Breast epithelium (tissue), 4 donors: Measurements from ENCODE around the gene EML2. TPM values are rescaled to one million over a fixed set of nuclear protein-coding genes. Genes with fewer than 3 reads are reported as not detected.

Experiments used
- DNase-seq, 2 donors: peaks; one replicate each; pipeline ENCODE4 v3.0.0-alpha.2; 2019; ENCODE audit warnings: low spot score in 2 of 2
- H3K27ac ChIP-seq, 2 donors: fragments of 200-600 bp; sonication (generic) in 1 of 2; one replicate each; pipeline ENCODE4 v1.5.1; 2016 to 2019; ENCODE audit warnings: mild to moderate bottlenecking in 1 of 2
- H3K27me3 ChIP-seq, 2 donors: fragments of 200-600 bp; sonication (generic) in 1 of 2; one replicate each; pipeline versions ENCODE4 v1.5.1 to v1.6.0; 2017 to 2019; ENCODE audit warnings: control low read depth in 1 of 2, mild to moderate bottlenecking in 1 of 2
- H3K36me3 ChIP-seq: fragments of 200-600 bp; one replicate; pipeline ENCODE4 v1.5.1; 2019
- H3K4me1 ChIP-seq, 2 donors: fragments of 200-600 bp; sonication (generic); one replicate each; pipeline ENCODE4 v1.5.1; 2016 to 2019; ENCODE audit warnings: control low read depth in 1 of 2
- H3K4me3 ChIP-seq, 3 donors: fragments of 200-600 bp; sonication (generic); 1 replicate in 2 of 3; 2 replicates in 1 of 3; pipeline ENCODE4 v1.5.1; 2016 to 2019; ENCODE audit warnings: mild to moderate bottlenecking in 3 of 3, moderate library complexity in 2 of 3
- H3K9me3 ChIP-seq, 2 donors: fragments of 200-600 bp; sonication (generic) in 1 of 2; one replicate each; pipeline ENCODE4 v1.5.1; 2016 to 2019; ENCODE audit warnings: control low read depth in 1 of 2
- POLR2A ChIP-seq: fragments of 450-650 bp; IDR thresholded peaks from one replicate; pipeline ENCODE4 v1.6.1; 2016; ENCODE audit warnings: antibody characterized with exemption, mild to moderate bottlenecking, moderate library complexity
- POLR2AphosphoS5 ChIP-seq, 3 donors: sonication (generic); formaldehyde crosslinking; IDR thresholded peaks; one replicate each; pipeline ENCODE4 v1.6.1; 2017; ENCODE audit warnings: antibody characterized with exemption in 3 of 3
- intact Hi-C: fragments of 100-400 bp; cut with DNase I; formaldehyde crosslinking; loops from one replicate; pipeline ENCODE4 v1.15.1; 2023; ENCODE audit warnings: low total_unique reads
- total RNA-seq, 3 donors: library from RNA; depleted of rRNA; stranded (reverse); fragments of >200 nt; gene quantifications; one replicate each; pipeline ENCODE4 v1.1.0, GENCODE V29; 2016
- TF ChIP-seq, protein P1 (sequence below), 3 donors: fragments of 450-650 bp; IDR thresholded peaks; one replicate each; pipeline ENCODE4 v1.5.1; 2016 to 2017; ENCODE audit warnings: antibody characterized with exemption in 3 of 3, mild to moderate bottlenecking in 3 of 3, moderate library complexity in 3 of 3

The EML2 gene
- total RNA-seq, 3 donors from 2014 or later: 27.7 to 42.0 (median 32.4) TPM

- Histone ChIP-seq H3K4me1 (no peaks in the 10 kb centered on the region), H3K27ac (no peak overlapping the region), H3K9me3 (no peaks in the 10 kb centered on the region), H3K36me3 (no peaks in the 10 kb centered on the region), H3K27me3 (no peaks in the 10 kb centered on the region), H3K4me3 (no peak overlapping the region)
- no peak for TF ChIP-seq POLR2AphosphoS5 (IDR thresholded peaks at IDR 0.05)
- TF ChIP-seq, protein P1, sequence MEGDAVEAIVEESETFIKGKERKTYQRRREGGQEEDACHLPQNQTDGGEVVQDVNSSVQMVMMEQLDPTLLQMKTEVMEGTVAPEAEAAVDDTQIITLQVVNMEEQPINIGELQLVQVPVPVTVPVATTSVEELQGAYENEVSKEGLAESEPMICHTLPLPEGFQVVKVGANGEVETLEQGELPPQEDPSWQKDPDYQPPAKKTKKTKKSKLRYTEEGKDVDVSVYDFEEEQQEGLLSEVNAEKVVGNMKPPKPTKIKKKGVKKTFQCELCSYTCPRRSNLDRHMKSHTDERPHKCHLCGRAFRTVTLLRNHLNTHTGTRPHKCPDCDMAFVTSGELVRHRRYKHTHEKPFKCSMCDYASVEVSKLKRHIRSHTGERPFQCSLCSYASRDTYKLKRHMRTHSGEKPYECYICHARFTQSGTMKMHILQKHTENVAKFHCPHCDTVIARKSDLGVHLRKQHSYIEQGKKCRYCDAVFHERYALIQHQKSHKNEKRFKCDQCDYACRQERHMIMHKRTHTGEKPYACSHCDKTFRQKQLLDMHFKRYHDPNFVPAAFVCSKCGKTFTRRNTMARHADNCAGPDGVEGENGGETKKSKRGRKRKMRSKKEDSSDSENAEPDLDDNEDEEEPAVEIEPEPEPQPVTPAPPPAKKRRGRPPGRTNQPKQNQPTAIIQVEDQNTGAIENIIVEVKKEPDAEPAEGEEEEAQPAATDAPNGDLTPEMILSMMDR (IDR thresholded peaks at IDR 0.05): no peak
- TF ChIP-seq POLR2A: no peak
- DNase-seq: no peak
- intact Hi-C loops: no loop called here
Measured at GRCh38 chr19:45560038-45560437, 79.2 kb downstream of the EML2 start.

Other genes with a start within 250 kb of the EML2 start
- gene PPP1R13L, start 234.3 kb downstream of the EML2 start, total RNA-seq: 10 to 100 TPM in 2 of 3 donors, 1 to 10 TPM in 1; 3.4 to 45.1 (median 34.7) TPM
- gene POLR1G, start 232.8 kb downstream of the EML2 start, total RNA-seq: 1 to 10 TPM; 2.6 to 6.9 (median 5.3) TPM
- gene ERCC1, start 215.5 kb downstream of the EML2 start, total RNA-seq: 10 to 100 TPM; 89.9 to 96.7 (median 91.2) TPM
- 100 to 1,000 TPM in 1 of 3 donors, 10 to 100 TPM in 2; 29.8 to 109 (median 38.4) TPM for gene FOSB, start 171.4 kb downstream of the EML2 start, total RNA-seq
- gene RTN2, start 142.3 kb downstream of the EML2 start, total RNA-seq: 10 to 100 TPM in 1 of 3 donors, 1 to 10 TPM in 2; 5.9 to 15.1 (median 7.2) TPM
- 1 to 10 TPM; 1.8 to 2.5 (median 2.3) TPM for gene PPM1N, start 141.0 kb downstream of the EML2 start, total RNA-seq
- 10 to 100 TPM; 31.8 to 61.6 (median 52.2) TPM for gene VASP, start 131.9 kb downstream of the EML2 start, total RNA-seq
- 10 to 100 TPM in 1 of 3 donors, 1 to 10 TPM in 2; 6.6 to 11.4 (median 7.2) TPM for gene OPA3, start 54.6 kb downstream of the EML2 start, total RNA-seq
- 1 to 10 TPM; 1.1 to 8.8 (median 1.2) TPM for gene GPR4, start 37.2 kb downstream of the EML2 start, total RNA-seq
- gene GIPR, start 28.8 kb upstream of the EML2 start, total RNA-seq: 1 to 10 TPM in 2 of 3 donors, under 1 TPM in 1; 0.16 to 4.9 (median 4.8) TPM
- 100 to 1,000 TPM; 175 to 238 (median 191) TPM for gene SNRPD2, start 52.6 kb upstream of the EML2 start, total RNA-seq
- 1 to 10 TPM; 6.1 to 9.4 (median 7.2) TPM for gene QPCTL, start 53.3 kb upstream of the EML2 start, total RNA-seq
- 10 to 100 TPM in 2 of 3 donors, 1 to 10 TPM in 1; 8.0 to 15.1 (median 13.8) TPM for gene FBXO46, start 91.5 kb upstream of the EML2 start, total RNA-seq
- not detected for gene MEIOSIN, start 94.0 kb upstream of the EML2 start, total RNA-seq
- 10 to 100 TPM in 2 of 3 donors, 1 to 10 TPM in 1; 8.6 to 11.8 (median 11.8) TPM for gene SIX5, start 129.9 kb upstream of the EML2 start, total RNA-seq
- gene DMPK, start 143.1 kb upstream of the EML2 start, total RNA-seq: 10 to 100 TPM; 16.0 to 25.6 (median 24.5) TPM
- gene DMWD, start 153.4 kb upstream of the EML2 start, total RNA-seq: 10 to 100 TPM; 24.2 to 31.1 (median 29.3) TPM
- gene RSPH6A, start 175.9 kb upstream of the EML2 start, total RNA-seq: under 1 TPM in 1 of 3 donors, not detected in 2; 0.15 TPM
- gene SYMPK, start 223.8 kb upstream of the EML2 start, total RNA-seq: 10 to 100 TPM; 24.3 to 50.8 (median 31.3) TPM
- gene FOXA3, start 224.9 kb upstream of the EML2 start, total RNA-seq: under 1 TPM in 1 of 3 donors, not detected in 2; 0.33 TPM
- 10 to 100 TPM; 16.5 to 26.5 (median 19.7) TPM for gene IRF2BP1, start 246.7 kb upstream of the EML2 start, total RNA-seq